ENCODE measurements around the gene CCSER1. TPM values are rescaled to one million over a fixed set of nuclear protein-coding genes. Genes with fewer than 3 reads are reported as not detected.

CCSER1 gene
- total and polyA plus RNA-seq, 4 donors = 0.18 to 2.3 (median 1.2) TPM

DNA sequence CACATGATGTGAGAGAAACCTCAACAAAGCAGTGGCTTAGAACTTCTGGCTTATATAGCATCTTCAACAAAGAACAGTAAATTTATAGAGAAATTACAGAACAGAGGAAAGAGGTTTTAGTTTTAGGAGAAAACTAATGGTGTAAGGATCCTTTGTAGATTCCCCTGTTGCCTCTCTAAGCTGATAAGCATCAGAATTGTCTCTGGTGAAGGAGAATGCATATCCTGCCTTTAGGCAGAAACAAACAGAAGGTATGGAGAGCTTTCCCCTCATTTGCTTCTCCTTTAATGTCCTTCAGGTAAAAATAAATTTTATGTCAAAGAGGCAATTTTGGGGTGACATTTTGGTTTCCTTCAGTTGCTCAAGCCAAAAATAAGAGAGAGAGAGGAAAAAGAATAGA, 625.9 kb downstream of the CCSER1 start:
- no peak overlapping the region for H3K4me3 ChIP-seq (ENCODE audit: low read depth in 1 of 3, low read length in 3 of 3)
- TF ChIP-seq YY1 (IDR thresholded peaks at IDR 0.05) (no peak), GABPA (IDR thresholded peaks at IDR 0.05 in 1 of 2, conservative IDR thresholded peaks at IDR 0.05 in 1 of 2) (no peak), HNF4A (conservative IDR thresholded peaks at IDR 0.05) (no peak), NR2F2 (IDR thresholded peaks at IDR 0.05) (no peak), SP1 (IDR thresholded peaks at IDR 0.05) (no peak), HNF4G (IDR thresholded peaks at IDR 0.05) (no peak), FOXA1 (IDR thresholded peaks at IDR 0.05) (no peak), RAD21 (IDR thresholded peaks at IDR 0.05) (no peak), FOXA2 (IDR thresholded peaks at IDR 0.05) (no peak), TAF1 (conservative IDR thresholded peaks at IDR 0.05) (no peak), JUND (IDR thresholded peaks at IDR 0.05) (no peak), RXRA (IDR thresholded peaks at IDR 0.05) (no peak), EGR1 (IDR thresholded peaks at IDR 0.05; ENCODE audit: low read depth in 2 of 2) (no peak)
- TF ChIP-seq, protein P1, sequence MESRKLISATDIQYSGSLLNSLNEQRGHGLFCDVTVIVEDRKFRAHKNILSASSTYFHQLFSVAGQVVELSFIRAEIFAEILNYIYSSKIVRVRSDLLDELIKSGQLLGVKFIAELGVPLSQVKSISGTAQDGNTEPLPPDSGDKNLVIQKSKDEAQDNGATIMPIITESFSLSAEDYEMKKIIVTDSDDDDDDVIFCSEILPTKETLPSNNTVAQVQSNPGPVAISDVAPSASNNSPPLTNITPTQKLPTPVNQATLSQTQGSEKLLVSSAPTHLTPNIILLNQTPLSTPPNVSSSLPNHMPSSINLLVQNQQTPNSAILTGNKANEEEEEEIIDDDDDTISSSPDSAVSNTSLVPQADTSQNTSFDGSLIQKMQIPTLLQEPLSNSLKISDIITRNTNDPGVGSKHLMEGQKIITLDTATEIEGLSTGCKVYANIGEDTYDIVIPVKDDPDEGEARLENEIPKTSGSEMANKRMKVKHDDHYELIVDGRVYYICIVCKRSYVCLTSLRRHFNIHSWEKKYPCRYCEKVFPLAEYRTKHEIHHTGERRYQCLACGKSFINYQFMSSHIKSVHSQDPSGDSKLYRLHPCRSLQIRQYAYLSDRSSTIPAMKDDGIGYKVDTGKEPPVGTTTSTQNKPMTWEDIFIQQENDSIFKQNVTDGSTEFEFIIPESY (IDR thresholded peaks at IDR 0.05) = no peak
- TF ChIP-seq, protein P2, sequence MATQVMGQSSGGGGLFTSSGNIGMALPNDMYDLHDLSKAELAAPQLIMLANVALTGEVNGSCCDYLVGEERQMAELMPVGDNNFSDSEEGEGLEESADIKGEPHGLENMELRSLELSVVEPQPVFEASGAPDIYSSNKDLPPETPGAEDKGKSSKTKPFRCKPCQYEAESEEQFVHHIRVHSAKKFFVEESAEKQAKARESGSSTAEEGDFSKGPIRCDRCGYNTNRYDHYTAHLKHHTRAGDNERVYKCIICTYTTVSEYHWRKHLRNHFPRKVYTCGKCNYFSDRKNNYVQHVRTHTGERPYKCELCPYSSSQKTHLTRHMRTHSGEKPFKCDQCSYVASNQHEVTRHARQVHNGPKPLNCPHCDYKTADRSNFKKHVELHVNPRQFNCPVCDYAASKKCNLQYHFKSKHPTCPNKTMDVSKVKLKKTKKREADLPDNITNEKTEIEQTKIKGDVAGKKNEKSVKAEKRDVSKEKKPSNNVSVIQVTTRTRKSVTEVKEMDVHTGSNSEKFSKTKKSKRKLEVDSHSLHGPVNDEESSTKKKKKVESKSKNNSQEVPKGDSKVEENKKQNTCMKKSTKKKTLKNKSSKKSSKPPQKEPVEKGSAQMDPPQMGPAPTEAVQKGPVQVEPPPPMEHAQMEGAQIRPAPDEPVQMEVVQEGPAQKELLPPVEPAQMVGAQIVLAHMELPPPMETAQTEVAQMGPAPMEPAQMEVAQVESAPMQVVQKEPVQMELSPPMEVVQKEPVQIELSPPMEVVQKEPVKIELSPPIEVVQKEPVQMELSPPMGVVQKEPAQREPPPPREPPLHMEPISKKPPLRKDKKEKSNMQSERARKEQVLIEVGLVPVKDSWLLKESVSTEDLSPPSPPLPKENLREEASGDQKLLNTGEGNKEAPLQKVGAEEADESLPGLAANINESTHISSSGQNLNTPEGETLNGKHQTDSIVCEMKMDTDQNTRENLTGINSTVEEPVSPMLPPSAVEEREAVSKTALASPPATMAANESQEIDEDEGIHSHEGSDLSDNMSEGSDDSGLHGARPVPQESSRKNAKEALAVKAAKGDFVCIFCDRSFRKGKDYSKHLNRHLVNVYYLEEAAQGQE (IDR thresholded peaks at IDR 0.05) = no peak
- TF ChIP-seq, protein P3, sequence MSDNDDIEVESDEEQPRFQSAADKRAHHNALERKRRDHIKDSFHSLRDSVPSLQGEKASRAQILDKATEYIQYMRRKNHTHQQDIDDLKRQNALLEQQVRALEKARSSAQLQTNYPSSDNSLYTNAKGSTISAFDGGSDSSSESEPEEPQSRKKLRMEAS (IDR thresholded peaks at IDR 0.05) = no peak
- TF ChIP-seq, protein P4, sequence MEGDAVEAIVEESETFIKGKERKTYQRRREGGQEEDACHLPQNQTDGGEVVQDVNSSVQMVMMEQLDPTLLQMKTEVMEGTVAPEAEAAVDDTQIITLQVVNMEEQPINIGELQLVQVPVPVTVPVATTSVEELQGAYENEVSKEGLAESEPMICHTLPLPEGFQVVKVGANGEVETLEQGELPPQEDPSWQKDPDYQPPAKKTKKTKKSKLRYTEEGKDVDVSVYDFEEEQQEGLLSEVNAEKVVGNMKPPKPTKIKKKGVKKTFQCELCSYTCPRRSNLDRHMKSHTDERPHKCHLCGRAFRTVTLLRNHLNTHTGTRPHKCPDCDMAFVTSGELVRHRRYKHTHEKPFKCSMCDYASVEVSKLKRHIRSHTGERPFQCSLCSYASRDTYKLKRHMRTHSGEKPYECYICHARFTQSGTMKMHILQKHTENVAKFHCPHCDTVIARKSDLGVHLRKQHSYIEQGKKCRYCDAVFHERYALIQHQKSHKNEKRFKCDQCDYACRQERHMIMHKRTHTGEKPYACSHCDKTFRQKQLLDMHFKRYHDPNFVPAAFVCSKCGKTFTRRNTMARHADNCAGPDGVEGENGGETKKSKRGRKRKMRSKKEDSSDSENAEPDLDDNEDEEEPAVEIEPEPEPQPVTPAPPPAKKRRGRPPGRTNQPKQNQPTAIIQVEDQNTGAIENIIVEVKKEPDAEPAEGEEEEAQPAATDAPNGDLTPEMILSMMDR (IDR thresholded peaks at IDR 0.05; ENCODE audit: low read depth, low read length, missing input control) = no peak
- TF ChIP-seq, protein P5, sequence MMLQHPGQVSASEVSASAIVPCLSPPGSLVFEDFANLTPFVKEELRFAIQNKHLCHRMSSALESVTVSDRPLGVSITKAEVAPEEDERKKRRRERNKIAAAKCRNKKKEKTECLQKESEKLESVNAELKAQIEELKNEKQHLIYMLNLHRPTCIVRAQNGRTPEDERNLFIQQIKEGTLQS (IDR thresholded peaks at IDR 0.05) = no peak
- no peak overlapping the region for H3K27ac ChIP-seq (ENCODE audit: low read depth in 1 of 2, low read length in 2 of 2)
- H3K36me3 ChIP-seq (ENCODE audit: control insufficient read depth in 4 of 4, insufficient read depth in 3 of 4, low read depth in 1 of 4, low read length in 3 of 4) = no peaks in the 10 kb centered on the region
- no peak overlapping the region for H3K9ac ChIP-seq (ENCODE audit: low read depth in 1 of 2, low read length in 2 of 2)
- H3K9me3 ChIP-seq (ENCODE audit: control insufficient read depth in 4 of 4, low read length in 3 of 4) = no peaks in the 10 kb centered on the region
- H3K4me1 ChIP-seq (ENCODE audit: control insufficient read depth in 4 of 4, insufficient read depth in 4 of 4, low read length in 3 of 4) = no peaks in the 10 kb centered on the region
- H3K27me3 ChIP-seq (ENCODE audit: control insufficient read depth in 4 of 4, insufficient read depth in 4 of 4, low read length in 3 of 4) = no peaks in the 10 kb centered on the region
- no peak for DNase-seq (ENCODE audit: low spot score)

Data from liver (tissue), 9 donors.